Cardiac muscle cell (in vitro differentiated cells and primary cell): ENCODE results near the gene MYRFL. TPM values are rescaled to one million over a fixed set of nuclear protein-coding genes. Genes with fewer than 3 reads are reported as not detected.
A peak's percentile ranks its signal among the peaks of the same experiment; 100 is the strongest.

Source experiments
- DNase-seq, 2 donors: peaks; one replicate each; pipeline versions ENCODE4 v3.0.0 to v3.0.0-alpha.2; 2010 to 2017; ENCODE audit warnings: low read depth in 1 of 2, low spot score in 1 of 2
- H3K27ac ChIP-seq: fragments of 200-600 bp; sonication (generic); 2 replicates; pipeline ENCODE4 v1.5.1; 2016
- H3K27me3 ChIP-seq: fragments of 200-600 bp; sonication (generic); 2 replicates; pipeline ENCODE4 v1.6.0; 2016; ENCODE audit warnings: control low read depth
- H3K36me3 ChIP-seq: fragments of 200-600 bp; sonication (generic); 2 replicates; pipeline ENCODE4 v1.5.1; 2016; ENCODE audit warnings: control low read depth
- H3K4me1 ChIP-seq: fragments of 200-600 bp; sonication (generic); 2 replicates; pipeline ENCODE4 v1.8.1; 2017; ENCODE audit warnings: low read depth, mild to moderate bottlenecking, mixed run types
- H3K4me3 ChIP-seq: fragments of 200-600 bp; sonication (generic); 2 replicates; pipeline ENCODE4 v1.5.1; 2016; ENCODE audit warnings: mild to moderate bottlenecking
- H3K9me3 ChIP-seq: fragments of 200-600 bp; sonication (generic); 2 replicates; pipeline ENCODE4 v1.5.1; 2017; ENCODE audit warnings: low read depth, mild to moderate bottlenecking, control low read depth
- CTCF ChIP-seq: IDR thresholded peaks from 2 replicates; pipeline ENCODE4 v1.5.1; 2012; ENCODE audit warnings: low read depth, mild to moderate bottlenecking, low read length
- polyA plus RNA-seq: library from polyadenylated mRNA; unstranded; fragments of >200 nt; fragmentation: Nextera tagmentation; extraction: Ambion mirVana; gene quantifications from 2 replicates; pipeline ENCODE4 v1.2.1, GENCODE V29; 2016
- total RNA-seq: library from RNA; depleted of rRNA; stranded (reverse); fragments of >200 nt; gene quantifications from 2 replicates; pipeline ENCODE4 v1.2.3, GENCODE V29; 2016

MYRFL gene
- total and polyA plus RNA-seq, 2 experiments from 2014 or later, result 2.2 to 3.5 TPM

GRCh38 chr12:69879007-69879960, 54.3 kb downstream of the MYRFL start:
- DNase-seq, result peak; percentile 83 to 86
- peak; percentile 90 for TF ChIP-seq CTCF
- H3K27ac ChIP-seq, result no peak overlapping the region
- H3K9me3 ChIP-seq, result no peaks in the 10 kb centered on the region
- no peak overlapping the region for H3K4me3 ChIP-seq
- H3K27me3 ChIP-seq, result no peaks in the 10 kb centered on the region
- no peaks in the 10 kb centered on the region for H3K4me1 ChIP-seq
- H3K36me3 ChIP-seq, result no peaks in the 10 kb centered on the region

GRCh38 chr12:69880571-69880970, 55.5 kb downstream of the MYRFL start:
- DNase-seq, result peak in 1 of 2 donors; percentile 49
- TF ChIP-seq CTCF, result peak; percentile 17

GRCh38 chr12:69881771-69882170, 56.7 kb downstream of the MYRFL start:
- TF ChIP-seq CTCF, result no peak
- Histone ChIP-seq H3K4me3 (no peak overlapping the region), H3K36me3 (no peaks in the 10 kb centered on the region)

More at GRCh38 chr12:69880571-69880970, 55.5 kb downstream of the MYRFL start:
- Histone ChIP-seq H3K4me3 (no peak overlapping the region), H3K27ac (no peak overlapping the region), H3K4me1 (no peaks in the 10 kb centered on the region), H3K27me3 (no peaks in the 10 kb centered on the region), H3K36me3 (no peaks in the 10 kb centered on the region), H3K9me3 (no peaks in the 10 kb centered on the region)

GRCh38 chr12:69884386-69884785, 59.4 kb downstream of the MYRFL start:
- Histone ChIP-seq H3K4me3 (no peak overlapping the region), H3K9me3 (no peaks in the 10 kb centered on the region), H3K36me3 (no peaks in the 10 kb centered on the region), H3K27me3 (no peaks in the 10 kb centered on the region), H3K27ac (no peak overlapping the region), H3K4me1 (no peaks in the 10 kb centered on the region)
- TF ChIP-seq CTCF, result no peak
- no peak for DNase-seq

More at GRCh38 chr12:69881771-69882170, 56.7 kb downstream of the MYRFL start:
- DNase-seq, result no peak
- Histone ChIP-seq H3K4me1 (no peaks in the 10 kb centered on the region), H3K27ac (no peak overlapping the region), H3K9me3 (no peaks in the 10 kb centered on the region), H3K27me3 (no peaks in the 10 kb centered on the region)

- DNase-seq, result no peak
- H3K9me3 ChIP-seq, result no peaks in the 10 kb centered on the region
- no peaks in the 10 kb centered on the region for H3K4me1 ChIP-seq
- H3K27ac ChIP-seq, result no peak overlapping the region
- H3K36me3 ChIP-seq, result no peaks in the 10 kb centered on the region
- no peak for TF ChIP-seq CTCF
- H3K4me3 ChIP-seq, result no peak overlapping the region
- H3K27me3 ChIP-seq, result no peaks in the 10 kb centered on the region
These were observed 60.6 kb downstream of the MYRFL start for GRCh38 chr12:69885658-69886057.
